Stimulated activated CD8-positive, alpha-beta memory T cell treated with anti-CD3 and anti-CD28 coated beads, Interleukin-12 subunit alpha, Interleukin-12 subunit beta, amount 100 ng/mL, for 24 hours (primary cell): ENCODE results near the gene RFPL4AL1.
"Not testable (repeated sequence)": the region's sequence is repeated elsewhere in the genome, so short reads cannot be mapped to it uniquely, and the experiment has no call there.

Experiments
- DNase-seq: peaks from one replicate; pipeline ENCODE4 v3.0.0-alpha.2; 2020; ENCODE audit errors: extremely low read depth

RFPL4AL1 gene

GRCh38 chr19:55768818-55769217, at the start of gene RFPL4AL1:
Gene RFPL4AL1 (plus strand): TSS chr19:55769118. CDS start chr19:55771805, 2,687 bp downstream.
- not testable (repeated sequence) for DNase-seq

- DNase-seq = no peak
Measured at GRCh38 chr19:55720214-55720746, 48.6 kb upstream of the RFPL4AL1 start.

- no peak for DNase-seq
Measured at GRCh38 chr19:55720801-55721200, 48.1 kb upstream of the RFPL4AL1 start.

GRCh38 chr19:55723491-55723890, 45.4 kb upstream of the RFPL4AL1 start:
- DNase-seq = no peak

GRCh38 chr19:55730378-55730777, 38.5 kb upstream of the RFPL4AL1 start:
- DNase-seq = not testable (repeated sequence)

GRCh38 chr19:55738302-55738701, 30.6 kb upstream of the RFPL4AL1 start, which contains the start of gene NLRP9:
Gene NLRP9 (minus strand): TSS chr19:55738402. CDS start chr19:55738374, 28 bp downstream.
- DNase-seq = no peak

GRCh38 chr19:55750715-55751114, 18.2 kb upstream of the RFPL4AL1 start:
- DNase-seq = no peak

GRCh38 chr19:55753401-55753800, 15.5 kb upstream of the RFPL4AL1 start:
- DNase-seq = no peak

GRCh38 chr19:55756808-55757207, 12.1 kb upstream of the RFPL4AL1 start:
- DNase-seq = not testable (repeated sequence)

- DNase-seq = not testable (repeated sequence)
Measured at GRCh38 chr19:55758797-55759196, 10.1 kb upstream of the RFPL4AL1 start, which contains the start of gene RFPL4A. Gene RFPL4A (plus strand): TSS chr19:55759097. CDS start chr19:55761801, 2,704 bp downstream.

- no peak for DNase-seq
Measured at GRCh38 chr19:55766466-55766865, 2.5 kb upstream of the RFPL4AL1 start.

- DNase-seq = not testable (repeated sequence)
Measured at GRCh38 chr19:55769632-55770031, 714 bp downstream of the RFPL4AL1 start.

- DNase-seq = no peak
Measured at GRCh38 chr19:55777528-55777927, 8.6 kb downstream of the RFPL4AL1 start.

GRCh38 chr19:55778331-55778730, 9.4 kb downstream of the RFPL4AL1 start:
- DNase-seq = no peak

- DNase-seq = no peak
Measured at GRCh38 chr19:55781112-55781511, 12.2 kb downstream of the RFPL4AL1 start.

- no peak for DNase-seq
Measured at GRCh38 chr19:55795021-55795420, 26.1 kb downstream of the RFPL4AL1 start.

GRCh38 chr19:55801416-55801815, 32.5 kb downstream of the RFPL4AL1 start:
- DNase-seq = no peak

GRCh38 chr19:55802281-55802680, 33.4 kb downstream of the RFPL4AL1 start:
- DNase-seq = no peak

GRCh38 chr19:55809381-55810058, 40.6 kb downstream of the RFPL4AL1 start:
- no peak for DNase-seq

GRCh38 chr19:55811340-55811739, 42.4 kb downstream of the RFPL4AL1 start:
- no peak for DNase-seq

- DNase-seq = no peak
Measured at GRCh38 chr19:55812449-55812848, 43.5 kb downstream of the RFPL4AL1 start.

GRCh38 chr19:55813906-55814305, 45.0 kb downstream of the RFPL4AL1 start:
- no peak for DNase-seq

GRCh38 chr19:55820037-55820436, 51.1 kb downstream of the RFPL4AL1 start:
- no peak for DNase-seq
